ENCODE measurements around the gene STK10.

- TF ChIP-seq CTCF (IDR thresholded peaks at IDR 0.05; ENCODE audit: low read depth, low read length) (no peak), EZH2phosphoT487 (IDR thresholded peaks at IDR 0.05; ENCODE audit: low read depth) (no peak)
Measured at GRCh38 chr5:172105811-172106210, 82.2 kb downstream of the STK10 start.

All from OCI-LY3 (cell line).